Measurements from ENCODE around the gene PGAM2. TPM values are rescaled to one million over a fixed set of nuclear protein-coding genes. Genes with fewer than 3 reads are reported as not detected.

The PGAM2 gene
- total and polyA plus RNA-seq, 7 experiments from 2014 or later, result 0.73 to 3.1 (median 1.8) TPM; not detected in 2

- peaks cover 15 to 16% of the 10 kb centered on the region in 2 donors for H3K4me1 ChIP-seq (ENCODE audit: control insufficient read depth in 2 of 2, insufficient read depth in 2 of 2, low read length in 2 of 2)
- H3K27ac Mint-ChIP-seq, result peak overlapping the region; percentile 44 to 95 (median 80)
- H3K4me3 Mint-ChIP-seq, result peak overlapping the region; percentile 79 to 91 (median 87)
- peaks cover 12 to 30% (median 15%) of the 10 kb centered on the region in 3 experiments for H3K36me3 ChIP-seq (ENCODE audit: control insufficient read depth in 2 of 3, insufficient read depth in 3 of 3, low read length in 3 of 3)
- no peaks in the 10 kb centered on the region for H3K27me3 ChIP-seq (ENCODE audit: control insufficient read depth in 2 of 2, insufficient read depth in 2 of 2, low read length in 2 of 2)
- H3K4me3 ChIP-seq (ENCODE audit: low read length), result peak overlapping the region; percentile 59
- intact Hi-C loops (cut with micrococcal nuclease), result loop anchor here (1.0 to 10.0 kb wide), 22 partner anchors 17 to 1032 kb away; partner anchors contain the start of genes DBNL (in 2 of the 2), NUDCD3 (in 2 of the 2), POLD2 (in 2 of the 2) and PPIA (in 2 of the 2)
- H3K27ac ChIP-seq (ENCODE audit: low read depth, low read length), result peak overlapping the region; percentile 92
- H3K9me3 ChIP-seq (ENCODE audit: control insufficient read depth in 2 of 3, low read length in 3 of 3), result no peaks in the 10 kb centered on the region
- peak; percentile 96 for ATAC-seq
- H3K4me1 Mint-ChIP-seq, result peaks cover 11 to 30% (median 18%) of the 10 kb centered on the region in 7 donors
- H3K27me3 Mint-ChIP-seq, result peaks cover 0 to 4% (median 0%) of the 10 kb centered on the region in 5 donors
- DNase-seq, result peak; percentile 88 to 99 (median 98)
- ChIA-PET CTCF (no interaction called here), POLR2A (no interaction called here)
- H3K36me3 Mint-ChIP-seq, result peaks cover 4 to 13% (median 10%) of the 10 kb centered on the region in 5 donors
- peaks cover 0 to 3% (median 0%) of the 10 kb centered on the region in 11 donors for H3K9me3 Mint-ChIP-seq
Measured at GRCh38 chr7:44082541-44083207, 17.3 kb upstream of the PGAM2 start.

- ChIA-PET CTCF (interaction anchor here (0.7 to 1.3 kb wide), 4 partner anchors 9 to 393 kb away, joined by 3 to 7 read pairs (median 4); no protein-coding TSS in a partner anchor), POLR2A (interaction anchor here (0.6 to 4.3 kb wide), 20 partner anchors 9 to 1166 kb away, joined by 3 to 53 read pairs (median 3); partner anchors contain the start of genes DBNL, MRPS24, NUDCD3 and PGAM2)
- H3K4me3 ChIP-seq (ENCODE audit: low read length), result peak overlapping the region; percentile 77
- no peaks in the 10 kb centered on the region for H3K27me3 ChIP-seq (ENCODE audit: control insufficient read depth in 2 of 2, insufficient read depth in 2 of 2, low read length in 2 of 2)
- Mint-ChIP-seq H3K27ac (peak overlapping the region; percentile 67 to 95 (median 90)), H3K27me3 (peaks cover 0 to 4% (median 0%) of the 10 kb centered on the region in 5 donors), H3K4me3 (peak overlapping the region; percentile 79 to 91 (median 86)), H3K36me3 (peaks cover 5 to 21% (median 13%) of the 10 kb centered on the region in 5 donors), H3K9me3 (no peaks in the 10 kb centered on the region), H3K4me1 (peaks cover 14 to 34% (median 20%) of the 10 kb centered on the region in 7 donors)
- DNase-seq (peak in 6 of 9 donors; percentile 27 to 52 (median 44)), ATAC-seq (no peak)
- H3K4me1 ChIP-seq (ENCODE audit: control insufficient read depth in 2 of 2, insufficient read depth in 2 of 2, low read length in 2 of 2), result peaks cover 15 to 16% of the 10 kb centered on the region in 2 donors
- no peaks in the 10 kb centered on the region for H3K9me3 ChIP-seq (ENCODE audit: control insufficient read depth in 2 of 3, low read length in 3 of 3)
- peak overlapping the region; percentile 90 for H3K27ac ChIP-seq (ENCODE audit: low read depth, low read length)
- peaks cover 15 to 44% (median 20%) of the 10 kb centered on the region in 3 experiments for H3K36me3 ChIP-seq (ENCODE audit: control insufficient read depth in 2 of 3, insufficient read depth in 3 of 3, low read length in 3 of 3)
- intact Hi-C loops (cut with micrococcal nuclease), result loop anchor here (1.0 to 10.0 kb wide), 7 partner anchors 9 to 1033 kb away; partner anchors contain the start of genes TBRG4 (in 2 of the 2), MRPS24 (in 1 of the 2), MYO1G (in 1 of the 2) and PPIA (in 1 of the 2)
Measured at GRCh38 chr7:44081266-44081748, 15.9 kb upstream of the PGAM2 start.

GRCh38 chr7:44080686-44081265, 15.4 kb upstream of the PGAM2 start:
- Histone ChIP-seq H3K9me3 (ENCODE audit: control insufficient read depth in 2 of 3, low read length in 3 of 3) (no peaks in the 10 kb centered on the region), H3K4me3 (ENCODE audit: low read length) (peak overlapping the region; percentile 77), H3K27me3 (ENCODE audit: control insufficient read depth in 2 of 2, insufficient read depth in 2 of 2, low read length in 2 of 2) (no peaks in the 10 kb centered on the region), H3K36me3 (ENCODE audit: control insufficient read depth in 2 of 3, insufficient read depth in 3 of 3, low read length in 3 of 3) (peaks cover 15 to 49% (median 23%) of the 10 kb centered on the region in 3 experiments), H3K4me1 (ENCODE audit: control insufficient read depth in 2 of 2, insufficient read depth in 2 of 2, low read length in 2 of 2) (peaks cover 15 to 16% of the 10 kb centered on the region in 2 donors), H3K27ac (ENCODE audit: low read depth, low read length) (peak overlapping the region; percentile 90)
- ChIA-PET CTCF (interaction anchor here (0.6 to 1.3 kb wide), 5 partner anchors 8 to 393 kb away, joined by 3 to 7 read pairs (median 3); no protein-coding TSS in a partner anchor), POLR2A (interaction anchor here (0.6 to 4.3 kb wide), 16 partner anchors 8 to 759 kb away, joined by 3 to 53 read pairs (median 4); partner anchors contain the start of genes DBNL, NUDCD3, PGAM2 and POLD2)
- Mint-ChIP-seq H3K4me3 (peak overlapping the region; percentile 79 to 91 (median 86)), H3K36me3 (peaks cover 5 to 21% (median 13%) of the 10 kb centered on the region in 5 donors), H3K27me3 (peaks cover 0 to 4% (median 0%) of the 10 kb centered on the region in 5 donors), H3K9me3 (no peaks in the 10 kb centered on the region), H3K4me1 (peaks cover 14 to 34% (median 20%) of the 10 kb centered on the region in 7 donors), H3K27ac (peak overlapping the region; percentile 67 to 95 (median 90))
- ATAC-seq (no peak), DNase-seq (no peak)
- intact Hi-C loops (cut with micrococcal nuclease), result loop anchor here (1.0 to 10.0 kb wide), 7 partner anchors 8 to 1034 kb away; partner anchors contain the start of genes TBRG4 (in 2 of the 2), MRPS24 (in 1 of the 2), MYO1G (in 1 of the 2) and PPIA (in 1 of the 2)

GRCh38 chr7:44080118-44080517, 14.8 kb upstream of the PGAM2 start:
- Mint-ChIP-seq H3K36me3 (peaks cover 5 to 24% (median 13%) of the 10 kb centered on the region in 5 donors), H3K4me1 (peaks cover 14 to 36% (median 20%) of the 10 kb centered on the region in 7 donors), H3K9me3 (no peaks in the 10 kb centered on the region), H3K27me3 (peaks cover 0 to 4% (median 0%) of the 10 kb centered on the region in 5 donors), H3K4me3 (peak overlapping the region in 2 of 10 donors; percentile 16 to 26), H3K27ac (peak overlapping the region in 1 of 9 donors; percentile 59)
- Histone ChIP-seq H3K4me1 (ENCODE audit: control insufficient read depth in 2 of 2, insufficient read depth in 2 of 2, low read length in 2 of 2) (peaks cover 15 to 16% of the 10 kb centered on the region in 2 donors), H3K9me3 (ENCODE audit: control insufficient read depth in 2 of 3, low read length in 3 of 3) (no peaks in the 10 kb centered on the region), H3K36me3 (ENCODE audit: control insufficient read depth in 2 of 3, insufficient read depth in 3 of 3, low read length in 3 of 3) (peaks cover 15 to 56% (median 23%) of the 10 kb centered on the region in 3 experiments), H3K4me3 (ENCODE audit: low read length) (no peak overlapping the region), H3K27me3 (ENCODE audit: control insufficient read depth in 2 of 2, insufficient read depth in 2 of 2, low read length in 2 of 2) (no peaks in the 10 kb centered on the region), H3K27ac (ENCODE audit: low read depth, low read length) (peak overlapping the region; percentile 11)
- no peak for ATAC-seq
- ChIA-PET POLR2A (interaction anchor here (0.9 to 4.3 kb wide), 6 partner anchors 13 to 671 kb away, joined by 3 to 53 read pairs (median 5); partner anchors contain the start of genes DBNL and PGAM2), CTCF (interaction anchor here (0.6 kb wide), 1 partner anchor 116 kb away, joined by 3 read pairs; no protein-coding TSS in a partner anchor)
- intact Hi-C loops (cut with micrococcal nuclease), result loop anchor here (5.0 to 10.0 kb wide), 6 partner anchors 213 to 1035 kb away; partner anchors contain the start of genes TBRG4 (in 2 of the 2), MRPS24 (in 1 of the 2), MYO1G (in 1 of the 2) and PPIA (in 1 of the 2)
- no peak for DNase-seq

- peaks cover 14 to 41% (median 21%) of the 10 kb centered on the region in 7 donors for H3K4me1 Mint-ChIP-seq
- peaks cover 5 to 24% (median 13%) of the 10 kb centered on the region in 5 donors for H3K36me3 Mint-ChIP-seq
- no peak for ATAC-seq
- ChIA-PET POLR2A (interaction anchor here (2.7 to 4.3 kb wide), 2 partner anchors 13 to 35 kb away, joined by 16 to 53 read pairs; partner anchors contain the start of genes DBNL and PGAM2), CTCF (no interaction called here)
- peak overlapping the region in 1 of 9 donors; percentile 52 for H3K27ac Mint-ChIP-seq
- Histone ChIP-seq H3K36me3 (ENCODE audit: control insufficient read depth in 2 of 3, insufficient read depth in 3 of 3, low read length in 3 of 3) (peaks cover 15 to 62% (median 23%) of the 10 kb centered on the region in 3 experiments), H3K27me3 (ENCODE audit: control insufficient read depth in 2 of 2, insufficient read depth in 2 of 2, low read length in 2 of 2) (no peaks in the 10 kb centered on the region), H3K4me3 (ENCODE audit: low read length) (no peak overlapping the region), H3K4me1 (ENCODE audit: control insufficient read depth in 2 of 2, insufficient read depth in 2 of 2, low read length in 2 of 2) (peaks cover 15 to 16% of the 10 kb centered on the region in 2 donors), H3K9me3 (ENCODE audit: control insufficient read depth in 2 of 3, low read length in 3 of 3) (no peaks in the 10 kb centered on the region), H3K27ac (ENCODE audit: low read depth, low read length) (peak overlapping the region; percentile 11)
- DNase-seq, result no peak
- intact Hi-C loops (cut with micrococcal nuclease), result loop anchor here (5.0 to 10.0 kb wide), 6 partner anchors 212 to 1035 kb away; partner anchors contain the start of genes TBRG4 (in 2 of the 2), MRPS24 (in 1 of the 2), MYO1G (in 1 of the 2) and PPIA (in 1 of the 2)
- H3K9me3 Mint-ChIP-seq, result no peaks in the 10 kb centered on the region
- peaks cover 0 to 4% (median 0%) of the 10 kb centered on the region in 5 donors for H3K27me3 Mint-ChIP-seq
- H3K4me3 Mint-ChIP-seq, result no peak overlapping the region
Measured at GRCh38 chr7:44079331-44080021, 14.1 kb upstream of the PGAM2 start.
